Left colon (tissue), 2 donors: ENCODE results near the gene ZNF804B. TPM values are rescaled to one million over a fixed set of nuclear protein-coding genes. Genes with fewer than 3 reads are reported as not detected.

Source experiments
- ATAC-seq: fragments of 200-7000 bp; cut with Tn5 transposase; one replicate; pipeline ENCODE4 v1.9.1; 2020; ENCODE audit warnings: mild to moderate bottlenecking, moderate library complexity
- DNase-seq, 2 donors: peaks; one replicate each; pipeline ENCODE4 v3.0.0-alpha.2; 2020
- intact Hi-C, 2 donors: fragments of 100-400 bp; cut with DNase I in 1 of 2; cut with micrococcal nuclease in 1 of 2; formaldehyde crosslinking; loops; one replicate each; pipeline versions ENCODE4 v1.11.2 to v1.14.0; 2022; cut with DNase I, micrococcal nuclease
- total RNA-seq, 2 donors: library from RNA; stranded (reverse); fragmentation: NEBNext Ultra II Directional; extraction: Animal tissue kit (Norgen Biotek cat#: 25700); gene quantifications; one replicate each; pipeline ENCODE4 v1.2.1, GENCODE V29; 2021
- donor health status: DM: no; HTN: no; CAD: no.
- donor health status: DM: yes; HTN: yes; CAD: no.

The ZNF804B gene
- total RNA-seq, 2 donors from 2014 or later: not detected

GRCh38 chr7:89042940-89043339, 283.4 kb downstream of the ZNF804B start:
- intact Hi-C loops: no loop called here
- ATAC-seq (no peak), DNase-seq (no peak)

- no peak for ATAC-seq
- intact Hi-C loops: no loop called here
- DNase-seq: no peak
Measured at GRCh38 chr7:89049043-89049442, 289.5 kb downstream of the ZNF804B start.

DNA sequence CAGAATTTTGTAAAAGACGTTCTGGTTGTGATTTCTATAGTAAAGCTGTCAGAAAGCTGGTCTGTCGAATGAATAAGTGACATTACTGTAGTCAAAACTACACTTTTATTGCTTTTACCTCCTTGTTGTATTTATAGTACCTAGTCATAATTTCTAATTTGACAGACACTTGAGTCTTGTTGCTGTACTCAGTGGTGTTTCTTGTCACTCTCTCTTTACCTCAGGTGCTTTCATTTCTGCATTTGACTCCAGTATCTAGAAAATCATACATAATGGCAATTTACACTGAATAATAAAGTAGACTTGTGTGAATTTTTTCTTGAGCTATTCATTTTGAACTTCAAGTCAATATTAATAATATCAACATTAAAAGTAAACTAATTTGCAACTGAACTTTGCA, 293.6 kb downstream of the ZNF804B start:
- intact Hi-C loops: no loop called here
- no peak for ATAC-seq
- no peak for DNase-seq

DNA sequence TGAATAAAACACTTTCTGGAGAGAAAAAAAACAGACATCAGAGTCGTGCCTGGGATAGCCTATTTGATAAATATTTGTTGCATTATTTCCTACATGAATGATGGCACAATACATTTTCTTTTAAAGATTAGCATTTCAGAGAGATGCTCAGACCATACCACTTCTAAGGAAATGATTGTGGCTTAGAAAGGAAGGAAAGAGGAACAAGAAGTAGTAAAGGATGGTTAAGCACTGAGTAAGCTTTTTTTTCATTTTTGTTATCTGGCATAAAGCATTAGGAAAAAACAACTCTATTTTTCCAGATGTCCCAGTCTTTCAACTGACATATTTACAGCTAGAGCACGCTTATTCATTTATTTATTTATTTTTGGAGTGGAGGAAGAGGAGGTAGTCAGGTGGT, 294.9 kb downstream of the ZNF804B start:
- ATAC-seq (no peak), DNase-seq (no peak)
- intact Hi-C loops: no loop called here

DNA sequence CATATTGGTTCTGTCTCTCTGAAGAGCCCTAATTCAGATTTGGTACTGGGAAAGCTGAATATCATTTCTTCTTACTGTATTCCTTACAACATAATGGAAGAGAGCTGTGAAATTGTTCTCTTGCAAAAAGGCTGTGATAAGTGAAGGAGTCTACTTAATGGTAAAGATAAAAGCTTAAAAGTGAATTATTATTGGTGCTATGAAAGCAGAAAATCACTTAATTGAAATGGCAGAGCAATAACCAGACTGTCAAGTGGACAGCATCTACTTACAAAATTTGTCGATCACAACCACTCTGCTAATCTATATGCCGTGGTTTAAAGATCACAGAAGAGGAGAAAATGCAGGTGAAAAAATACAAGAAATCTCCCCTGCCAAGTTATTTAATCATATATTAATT, 300.7 kb downstream of the ZNF804B start:
- ATAC-seq (no peak), DNase-seq (no peak)
- intact Hi-C loops: no loop called here

- intact Hi-C loops: no loop called here
- no peak for DNase-seq
- no peak for ATAC-seq
Measured at GRCh38 chr7:89064831-89065230, 305.3 kb downstream of the ZNF804B start.

- DNase-seq (no peak), ATAC-seq (no peak)
- intact Hi-C loops: no loop called here
Measured at GRCh38 chr7:89067048-89067447, 307.5 kb downstream of the ZNF804B start.

GRCh38 chr7:89072081-89072480, 312.6 kb downstream of the ZNF804B start:
- intact Hi-C loops: no loop called here
- ATAC-seq (no peak), DNase-seq (no peak)

DNA sequence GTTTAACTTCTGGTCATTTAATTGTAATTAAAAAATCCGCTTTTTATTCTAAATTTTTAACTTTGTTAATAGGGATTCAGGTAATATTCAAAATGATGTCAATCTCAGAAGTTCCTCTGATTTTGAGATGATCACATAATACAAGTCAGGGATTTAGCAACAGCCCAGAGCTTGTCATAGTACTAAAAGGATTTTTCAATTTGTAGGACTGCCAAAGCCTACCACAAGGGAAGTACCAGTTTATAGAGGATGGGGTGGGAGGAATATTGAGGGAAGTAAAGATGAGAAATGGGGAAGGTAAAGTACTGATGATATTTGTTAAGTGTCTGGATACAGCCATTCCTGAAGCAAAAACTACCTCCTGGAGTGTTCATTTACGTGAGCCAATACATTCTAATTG, 314.3 kb downstream of the ZNF804B start:
- intact Hi-C loops: no loop called here
- DNase-seq (no peak), ATAC-seq (no peak)

DNA sequence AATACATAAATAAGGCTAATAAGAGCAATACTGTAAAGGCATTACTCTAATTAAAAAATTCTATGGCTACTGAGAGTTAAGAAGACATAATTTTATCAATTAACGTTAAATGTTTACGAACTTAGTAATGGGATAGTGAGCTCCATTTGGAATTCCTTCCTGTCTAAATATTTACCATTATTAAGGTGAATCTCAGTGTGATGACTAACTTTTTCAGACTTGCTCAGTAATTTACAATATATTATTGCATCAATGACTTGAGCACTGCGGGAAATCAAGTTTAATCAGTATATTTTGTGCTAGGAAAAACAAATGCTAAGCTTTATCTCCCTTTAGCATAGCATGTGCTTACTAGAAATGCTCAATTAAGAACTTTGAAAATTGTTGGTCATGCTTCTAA, 318.5 kb downstream of the ZNF804B start:
- no peak for ATAC-seq
- DNase-seq: no peak
- intact Hi-C loops: no loop called here

- no peak for DNase-seq
- intact Hi-C loops: no loop called here
- ATAC-seq: no peak
Measured at GRCh38 chr7:89085580-89085979, 326.1 kb downstream of the ZNF804B start.

- ATAC-seq (no peak), DNase-seq (no peak)
- intact Hi-C loops: no loop called here
Measured at GRCh38 chr7:89091550-89091949, 332.1 kb downstream of the ZNF804B start.

DNA sequence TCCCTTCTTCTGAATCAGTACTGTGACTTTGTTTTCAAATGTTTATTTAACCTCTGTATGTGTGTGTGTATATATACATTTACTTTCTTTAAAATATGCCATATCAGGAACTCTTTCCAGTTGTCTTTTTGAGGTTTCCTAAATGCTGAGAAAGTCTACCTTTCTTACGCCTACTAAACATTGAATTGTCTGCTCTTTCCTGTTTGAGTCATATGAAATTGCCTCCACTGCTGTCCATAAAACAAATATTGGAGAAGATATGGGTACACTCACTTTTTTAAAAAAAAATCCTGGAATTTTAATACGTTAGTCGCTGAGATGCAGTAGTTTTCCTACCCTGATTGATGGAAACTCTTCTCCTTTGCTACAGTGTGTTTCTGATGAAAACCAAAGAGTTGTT, 334.8 kb downstream of the ZNF804B start:
- ATAC-seq: no peak
- intact Hi-C loops: no loop called here
- no peak for DNase-seq

GRCh38 chr7:89103564-89103963, 344.1 kb downstream of the ZNF804B start:
- intact Hi-C loops: no loop called here
- DNase-seq (no peak), ATAC-seq (no peak)

DNA sequence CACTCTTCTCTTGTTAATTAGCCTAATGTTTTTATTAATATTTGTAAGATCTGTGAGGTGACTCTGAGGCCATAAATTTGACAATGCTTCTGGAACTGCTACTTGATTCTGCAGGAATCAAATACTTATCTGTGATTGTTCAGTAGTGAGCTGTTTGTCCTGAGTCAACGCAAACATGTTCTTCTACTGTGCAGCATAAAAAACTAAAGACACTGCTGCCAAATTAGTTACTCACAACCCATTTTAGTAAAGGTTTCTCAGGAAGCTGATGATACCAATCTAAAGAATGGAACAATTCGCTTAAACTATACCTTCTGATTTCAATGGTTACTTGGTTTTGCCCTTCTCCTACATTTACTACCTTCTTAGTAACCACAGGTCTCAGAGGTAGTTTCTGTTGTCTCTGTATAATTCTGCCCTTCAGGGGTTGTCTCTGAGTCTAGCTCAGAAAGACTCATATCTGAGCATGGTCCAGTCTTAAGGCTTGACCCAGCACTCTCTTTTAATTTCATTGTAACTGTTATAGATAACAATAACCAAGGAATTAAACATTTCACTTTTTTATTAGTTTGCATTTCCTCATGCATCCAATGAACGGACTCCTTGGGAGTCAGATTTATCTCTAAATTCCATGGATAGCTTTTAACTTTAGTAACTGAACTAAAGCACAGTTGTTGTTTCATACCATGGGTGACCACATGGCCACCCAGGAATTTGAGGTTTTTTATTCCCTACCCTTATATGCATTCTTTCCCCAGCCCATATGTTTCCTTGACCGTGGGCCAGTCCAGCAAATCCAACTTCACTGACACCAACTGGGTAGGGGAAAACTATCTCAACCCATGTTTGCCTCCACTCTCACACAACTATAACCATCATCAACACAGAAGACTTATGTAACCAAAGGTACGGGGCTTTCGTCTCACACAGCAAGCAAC, 345.5 kb downstream of the ZNF804B start:
- DNase-seq: no peak
- ATAC-seq: no peak
- intact Hi-C loops: no loop called here

DNA sequence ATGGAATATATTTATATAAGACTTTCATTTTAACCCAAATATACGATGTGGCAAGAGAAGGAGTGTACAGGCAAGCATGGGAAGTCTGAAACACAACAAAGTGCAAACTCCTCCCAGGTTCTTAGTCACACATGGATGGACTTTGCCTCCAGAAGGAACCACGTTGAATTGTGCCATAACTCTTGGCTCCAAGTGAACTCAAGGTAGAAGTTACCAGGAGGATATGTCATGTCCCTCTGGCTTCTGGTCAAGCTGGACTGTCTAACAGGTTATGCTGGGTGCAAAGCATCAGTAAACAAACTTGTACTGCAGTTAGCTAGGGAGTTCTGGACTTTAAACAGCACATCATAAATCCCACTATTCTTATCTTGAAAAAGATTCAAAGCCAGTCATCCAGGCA, 364.4 kb downstream of the ZNF804B start:
- intact Hi-C loops: no loop called here
- no peak for DNase-seq
- ATAC-seq: no peak

- DNase-seq: no peak
- ATAC-seq: no peak
- intact Hi-C loops: no loop called here
Measured at GRCh38 chr7:89129600-89130375, 370.3 kb downstream of the ZNF804B start.

DNA sequence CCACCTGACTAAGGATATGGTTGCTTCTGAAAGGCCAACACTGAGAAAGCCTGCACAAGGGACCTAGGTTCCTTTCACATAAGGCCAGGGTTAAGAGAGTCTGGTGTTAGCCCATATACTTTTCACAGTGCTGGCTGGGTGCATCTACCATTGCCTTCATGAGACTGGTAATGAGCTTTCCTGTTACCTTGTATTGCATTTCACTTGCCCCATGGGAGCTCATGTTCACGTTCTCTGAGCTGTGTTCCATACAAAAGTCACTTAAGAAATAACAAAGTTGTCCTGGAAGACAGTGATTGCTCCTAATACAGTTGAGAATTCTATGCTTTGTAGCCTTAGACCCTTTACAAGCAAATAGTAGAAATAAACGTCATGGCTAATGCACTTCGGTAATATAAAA, 373.9 kb downstream of the ZNF804B start:
- ATAC-seq: no peak
- intact Hi-C loops: no loop called here
- DNase-seq: no peak

- intact Hi-C loops: no loop called here
- no peak for ATAC-seq
Measured at GRCh38 chr7:89133819-89134218, 374.3 kb downstream of the ZNF804B start.

GRCh38 chr7:89145801-89146200, 386.3 kb downstream of the ZNF804B start:
- no peak for ATAC-seq
- no peak for DNase-seq
- intact Hi-C loops: no loop called here

More at GRCh38 chr7:89133819-89134218, 374.3 kb downstream of the ZNF804B start:
- DNase-seq: no peak
